A673 (cell line): ENCODE data around the gene FTSJ3. TPM values are rescaled to one million over a fixed set of nuclear protein-coding genes. Genes with fewer than 3 reads are reported as not detected.

Source experiments
- BruUV-seq: library from RNA; stranded (reverse); fragments of 400-500 nt; replicated peaks from 2 replicates; lab custom pipeline; 2021; lab: Mats Ljungman, UMichigan
- CTCF ChIA-PET: fragments of 300-600 bp; sonication (Branson Sonifier 250); formaldehyde crosslinking; loops from one replicate; lab custom pipeline; 2022; ENCODE audit warnings: antibody characterized with exemption; lab: Charles Lee
- POLR2A ChIA-PET: fragments of 300-600 bp; sonication (Branson Sonifier 250); formaldehyde crosslinking; loops from one replicate; lab custom pipeline; 2022; ENCODE audit warnings: antibody characterized with exemption; ENCODE audit not compliant: low non-redundant PET; lab: Charles Lee
- DNase-seq: peaks from one replicate; pipeline ENCODE4 v3.0.0-alpha.2; 2015; ENCODE audit warnings: low spot score
- H3K27ac ChIP-seq: fragments of 200-600 bp; sonication (generic); 2 replicates; pipeline ENCODE4 v1.5.1; 2016; ENCODE audit warnings: mixed run types, low read depth, mild to moderate bottlenecking, mixed read lengths, antibody characterized with exemption, low read length; ENCODE audit not compliant: poor library complexity, severe bottlenecking
- H3K27me3 ChIP-seq: fragments of 200-600 bp; sonication (generic); replicated peaks from 2 replicates; pipeline ENCODE4 v1.6.1; 2017; ENCODE audit warnings: mixed run types, low read depth, mild to moderate bottlenecking, mixed read lengths, antibody characterized with exemption, low read length; ENCODE audit not compliant: insufficient read depth, poor library complexity
- H3K36me3 ChIP-seq: fragments of 200-600 bp; sonication (generic); 2 replicates; pipeline ENCODE4 v1.6.1; 2016; ENCODE audit warnings: mixed run types, mild to moderate bottlenecking, mixed read lengths, antibody characterized with exemption, low read length; ENCODE audit not compliant: insufficient read depth, poor library complexity, severe bottlenecking
- H3K4me1 ChIP-seq: fragments of 200-600 bp; sonication (generic); 2 replicates; pipeline ENCODE4 v1.6.1; 2017; ENCODE audit warnings: mixed run types, mild to moderate bottlenecking, mixed read lengths, antibody characterized with exemption, low read length; ENCODE audit not compliant: insufficient read depth, poor library complexity, severe bottlenecking
- H3K4me3 ChIP-seq: fragments of 200-600 bp; sonication (generic); 2 replicates; pipeline ENCODE4 v1.5.1; 2016; ENCODE audit warnings: low read depth, mixed run types, mild to moderate bottlenecking, mixed read lengths, low read length; ENCODE audit not compliant: poor library complexity, severe bottlenecking
- H3K9me3 ChIP-seq: fragments of 200-600 bp; sonication (generic); 2 replicates; pipeline ENCODE4 v1.6.1; 2016; ENCODE audit warnings: mixed run types, low read depth, mild to moderate bottlenecking, mixed read lengths, antibody characterized with exemption, low read length; ENCODE audit not compliant: poor library complexity, severe bottlenecking
- EZH2 ChIP-seq: fragments of 200-600 bp; sonication (generic); IDR thresholded peaks from 2 replicates; pipeline ENCODE4 v1.6.1; 2017; ENCODE audit warnings: borderline replicate concordance, low read depth, mild to moderate bottlenecking, mixed read lengths, antibody characterized with exemption, low read length; ENCODE audit not compliant: poor library complexity, severe bottlenecking
- intact Hi-C: fragments of 100-400 bp; cut with micrococcal nuclease; formaldehyde crosslinking; loops from one replicate; pipeline ENCODE4 v1.10.0; 2022; ENCODE audit not compliant: unreplicated experiment
- total RNA-seq: library from RNA; stranded (reverse); gene quantifications from 2 replicates; pipeline ENCODE4 v1.2.3, GENCODE V29; 2021
- TF ChIP-seq, protein P1 (sequence below): fragments of 300-800, 200-600 bp; sonication (generic); conservative IDR thresholded peaks from 2 replicates; pipeline ENCODE4 v1.5.1; 2017; ENCODE audit warnings: low read depth, mild to moderate bottlenecking, antibody characterized with exemption, low read length, moderate library complexity, mixed read lengths

The FTSJ3 gene
- total RNA-seq, 1 experiment from 2014 or later: 90.4 TPM

DNA sequence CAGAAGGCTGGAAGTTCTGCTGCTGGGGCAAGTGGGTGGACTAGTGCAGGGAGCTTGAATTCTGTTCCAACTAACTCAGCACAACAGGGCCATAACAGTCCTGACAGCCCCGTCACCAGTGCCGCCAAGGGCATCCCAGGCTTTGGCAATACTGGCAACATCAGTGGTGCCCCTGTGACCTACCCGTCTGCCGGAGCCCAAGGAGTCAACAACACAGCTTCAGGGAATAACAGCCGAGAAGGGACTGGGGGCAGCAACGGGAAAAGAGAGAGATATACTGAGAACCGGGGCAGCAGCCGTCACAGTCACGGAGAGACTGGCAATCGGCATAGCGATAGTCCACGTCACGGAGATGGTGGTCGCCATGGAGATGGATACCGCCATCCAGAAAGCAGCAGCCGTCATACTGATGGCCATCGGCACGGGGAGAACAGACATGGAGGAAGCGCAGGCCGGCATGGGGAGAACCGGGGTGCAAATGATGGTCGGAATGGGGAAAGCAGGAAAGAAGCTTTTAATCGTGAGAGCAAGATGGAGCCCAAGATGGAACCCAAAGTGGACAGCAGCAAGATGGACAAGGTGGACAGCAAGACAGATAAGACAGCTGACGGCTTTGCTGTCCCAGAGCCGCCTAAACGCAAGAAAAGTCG, 9.6 kb downstream of the FTSJ3 start:
- ChIA-PET CTCF (no interaction called here), POLR2A (interaction anchor here (0.5 to 0.8 kb wide), 3 partner anchors 8 to 11 kb away, joined by 3 to 12 read pairs (median 3); partner anchors contain the start of gene PSMC5)
- Histone ChIP-seq H3K27me3 (no peaks in the 10 kb centered on the region), H3K4me1 (no peaks in the 10 kb centered on the region), H3K27ac (no peak overlapping the region), H3K4me3 (no peak overlapping the region), H3K9me3 (no peaks in the 10 kb centered on the region), H3K36me3 (peaks cover 98% of the 10 kb centered on the region)
- intact Hi-C loops: loop anchor here (5.0 kb wide), 1 partner anchor 36 kb away; no protein-coding TSS in a partner anchor
- TF ChIP-seq EZH2: no peak
- TF ChIP-seq, protein P1, sequence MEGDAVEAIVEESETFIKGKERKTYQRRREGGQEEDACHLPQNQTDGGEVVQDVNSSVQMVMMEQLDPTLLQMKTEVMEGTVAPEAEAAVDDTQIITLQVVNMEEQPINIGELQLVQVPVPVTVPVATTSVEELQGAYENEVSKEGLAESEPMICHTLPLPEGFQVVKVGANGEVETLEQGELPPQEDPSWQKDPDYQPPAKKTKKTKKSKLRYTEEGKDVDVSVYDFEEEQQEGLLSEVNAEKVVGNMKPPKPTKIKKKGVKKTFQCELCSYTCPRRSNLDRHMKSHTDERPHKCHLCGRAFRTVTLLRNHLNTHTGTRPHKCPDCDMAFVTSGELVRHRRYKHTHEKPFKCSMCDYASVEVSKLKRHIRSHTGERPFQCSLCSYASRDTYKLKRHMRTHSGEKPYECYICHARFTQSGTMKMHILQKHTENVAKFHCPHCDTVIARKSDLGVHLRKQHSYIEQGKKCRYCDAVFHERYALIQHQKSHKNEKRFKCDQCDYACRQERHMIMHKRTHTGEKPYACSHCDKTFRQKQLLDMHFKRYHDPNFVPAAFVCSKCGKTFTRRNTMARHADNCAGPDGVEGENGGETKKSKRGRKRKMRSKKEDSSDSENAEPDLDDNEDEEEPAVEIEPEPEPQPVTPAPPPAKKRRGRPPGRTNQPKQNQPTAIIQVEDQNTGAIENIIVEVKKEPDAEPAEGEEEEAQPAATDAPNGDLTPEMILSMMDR: no peak
- DNase-seq: no peak
- TSS peak; percentile 68 for BruUV-seq

DNA sequence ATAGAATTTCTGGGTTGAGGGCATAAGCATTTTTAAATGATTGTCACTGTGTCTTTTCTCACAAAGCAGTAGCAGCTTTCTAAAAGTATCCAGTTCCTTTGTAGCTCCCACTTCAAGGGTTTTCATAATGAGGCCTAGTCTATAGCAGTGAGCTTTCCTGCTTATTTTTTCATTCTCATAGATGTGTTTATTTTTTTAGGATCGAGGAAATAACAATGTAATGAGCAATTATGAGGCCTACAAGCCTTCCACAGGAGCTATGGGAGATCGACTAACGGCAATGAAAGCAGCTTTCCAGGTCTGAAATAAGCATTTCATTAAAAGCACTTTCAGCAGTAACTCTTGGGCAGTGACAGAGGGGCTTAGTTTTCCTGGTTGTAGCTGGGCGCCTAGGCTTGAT, 10.8 kb downstream of the FTSJ3 start:
- no peak for TF ChIP-seq EZH2
- TF ChIP-seq, protein P1: no peak
- peaks cover 97% of the 10 kb centered on the region for H3K36me3 ChIP-seq
- ChIA-PET CTCF (no interaction called here), POLR2A (no interaction called here)
- H3K4me1 ChIP-seq: no peaks in the 10 kb centered on the region
- no peaks in the 10 kb centered on the region for H3K27me3 ChIP-seq
- no peaks in the 10 kb centered on the region for H3K9me3 ChIP-seq
- H3K27ac ChIP-seq: no peak overlapping the region
- DNase-seq: no peak
- BruUV-seq: no TSS peak
- no peak overlapping the region for H3K4me3 ChIP-seq
- intact Hi-C loops: loop anchor here (5.0 kb wide), 1 partner anchor 34 kb away; no protein-coding TSS in a partner anchor

DNA sequence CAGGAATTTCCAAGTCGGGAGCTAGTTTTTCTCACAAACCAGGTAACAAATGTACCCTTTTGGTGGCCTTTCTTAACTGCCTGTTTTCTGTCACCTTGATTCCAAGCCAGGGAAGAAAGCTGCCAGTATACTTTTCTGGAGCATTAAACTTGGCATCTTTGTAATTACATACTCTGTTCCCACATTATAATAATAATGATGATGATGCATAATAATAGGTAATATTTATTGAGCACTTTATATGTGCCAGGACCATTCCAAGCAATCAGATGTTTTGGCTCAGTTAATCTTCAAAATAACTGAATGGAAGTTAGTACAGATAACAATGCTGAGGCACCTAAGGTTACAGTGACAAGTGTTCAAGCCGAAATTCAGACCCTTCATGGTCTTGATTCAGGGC, 11.3 kb downstream of the FTSJ3 start:
- no peak overlapping the region for H3K27ac ChIP-seq
- intact Hi-C loops: loop anchor here (5.0 kb wide), 1 partner anchor 34 kb away; no protein-coding TSS in a partner anchor
- H3K36me3 ChIP-seq: peaks cover 97% of the 10 kb centered on the region
- no peaks in the 10 kb centered on the region for H3K9me3 ChIP-seq
- H3K4me3 ChIP-seq: no peak overlapping the region
- no peak for DNase-seq
- BruUV-seq: no TSS peak
- POLR2A ChIA-PET: no interaction called here
- TF ChIP-seq, protein P1: no peak
- TF ChIP-seq EZH2: no peak
- no peaks in the 10 kb centered on the region for H3K4me1 ChIP-seq
- CTCF ChIA-PET: no interaction called here
- H3K27me3 ChIP-seq: no peaks in the 10 kb centered on the region
